Fibroblast of peridontal ligament (primary cell): Measurements from ENCODE around the gene ADGRD1.
"Not testable (repeated sequence)": the region's sequence is repeated elsewhere in the genome, so short reads cannot be mapped to it uniquely, and the experiment has no call there.

Source experiments
- DNase-seq: peaks from one replicate; pipeline ENCODE4 v3.0.0-alpha.2; 2010; ENCODE audit errors: extremely low read depth

The ADGRD1 gene

GRCh38 chr12:130984183-130985058 lies 30.7 kb downstream of the ADGRD1 start:
- DNase-seq, result no peak

GRCh38 chr12:130987151-130987931 lies 33.6 kb downstream of the ADGRD1 start:
- DNase-seq, result no peak

GRCh38 chr12:130988261-130988660 lies 34.6 kb downstream of the ADGRD1 start:
- DNase-seq, result no peak

- DNase-seq, result no peak
These were observed 35.0 kb downstream of the ADGRD1 start for GRCh38 chr12:130988751-130989150.

GRCh38 chr12:130989391-130989790 lies 35.7 kb downstream of the ADGRD1 start:
- no peak for DNase-seq

- DNase-seq, result no peak
These were observed 36.3 kb downstream of the ADGRD1 start for GRCh38 chr12:130990034-130990433.

- DNase-seq, result no peak
These were observed 38.7 kb downstream of the ADGRD1 start for GRCh38 chr12:130992448-130992847.

GRCh38 chr12:130992979-130993538 lies 39.4 kb downstream of the ADGRD1 start:
- no peak for DNase-seq

- DNase-seq, result no peak
These were observed 40.3 kb downstream of the ADGRD1 start for GRCh38 chr12:130993759-130994670.

- no peak for DNase-seq
These were observed 41.2 kb downstream of the ADGRD1 start for GRCh38 chr12:130994821-130995375.

- DNase-seq, result not testable (repeated sequence)
These were observed 41.8 kb downstream of the ADGRD1 start for GRCh38 chr12:130995386-130995969.

- no peak for DNase-seq
These were observed 44.4 kb downstream of the ADGRD1 start for GRCh38 chr12:130998136-130998535.

- DNase-seq, result no peak
These were observed 46.3 kb downstream of the ADGRD1 start for GRCh38 chr12:131000000-131000486.

GRCh38 chr12:131001493-131001892 lies 47.8 kb downstream of the ADGRD1 start:
- DNase-seq, result no peak

GRCh38 chr12:131002216-131002631 lies 48.5 kb downstream of the ADGRD1 start:
- no peak for DNase-seq

- DNase-seq, result no peak
These were observed 49.5 kb downstream of the ADGRD1 start for GRCh38 chr12:131003036-131003715.

GRCh38 chr12:131003716-131004045 lies 50.0 kb downstream of the ADGRD1 start:
- no peak for DNase-seq

GRCh38 chr12:131004166-131004565 lies 50.5 kb downstream of the ADGRD1 start:
- DNase-seq, result no peak

- DNase-seq, result no peak
These were observed 51.7 kb downstream of the ADGRD1 start for GRCh38 chr12:131005161-131006035.
